ENCODE measurements around the gene TBC1D17. TPM values are rescaled to one million over a fixed set of nuclear protein-coding genes. Genes with fewer than 3 reads are reported as not detected.
"Not testable (repeated sequence)": the region's sequence is repeated elsewhere in the genome, so short reads cannot be mapped to it uniquely, and the experiment has no call there.

TBC1D17 gene
- total and polyA plus RNA-seq, 2 experiments from 2014 or later = 6.6 to 32.4 TPM

DNA sequence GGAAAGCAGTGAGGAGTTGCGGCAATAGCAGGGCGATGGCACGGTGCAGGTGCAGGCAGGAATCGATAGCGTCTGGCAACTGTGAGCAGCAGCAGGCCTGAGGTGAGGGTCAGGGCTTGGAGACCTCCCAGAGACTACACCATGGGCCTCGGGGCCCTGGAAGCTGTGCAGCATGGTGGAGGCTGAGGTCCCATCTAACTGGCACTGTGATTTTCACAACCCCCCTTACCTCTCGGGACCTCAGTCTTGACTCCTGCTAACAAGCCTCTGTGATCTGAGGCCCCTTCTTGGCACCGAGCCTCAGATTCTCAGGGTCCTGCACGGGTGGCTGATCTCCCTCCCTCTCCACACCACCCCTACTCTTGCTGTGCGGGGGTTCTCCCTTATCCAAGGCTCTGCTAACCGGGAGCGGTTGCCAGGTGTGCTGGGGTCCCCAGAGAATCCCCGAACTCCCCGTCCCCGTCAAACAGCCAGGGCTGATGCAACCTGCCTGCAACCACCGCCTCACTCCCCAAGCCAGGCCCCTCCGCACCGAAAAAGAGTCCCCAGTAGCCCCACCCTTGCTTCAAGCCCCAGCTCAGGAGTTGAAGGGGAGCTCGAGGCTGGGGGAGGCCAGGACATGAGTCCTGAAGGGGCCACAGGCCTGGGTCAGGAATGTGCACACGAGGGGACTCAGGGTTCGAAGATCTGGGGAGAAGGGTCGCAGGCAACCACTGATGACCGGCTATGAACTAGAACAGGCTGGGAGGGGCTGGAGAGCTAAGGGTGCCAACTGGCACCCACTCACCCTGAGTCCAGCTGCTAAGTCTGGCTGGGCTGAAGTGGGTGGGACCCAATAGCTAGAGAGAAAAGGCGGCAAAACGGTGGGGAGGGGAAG lies 46.7 kb downstream of the TBC1D17 start:
- Histone ChIP-seq H3K9ac (no peak overlapping the region), H3F3A (ENCODE audit: insufficient read depth) (peaks cover 16% of the 10 kb centered on the region), H3K4me3 (no peak overlapping the region), H4K20me1 (ENCODE audit: insufficient read depth) (no peaks in the 10 kb centered on the region), H3K4me1 (ENCODE audit: insufficient read depth) (peaks cover 19% of the 10 kb centered on the region), H2AFZ (no peak overlapping the region), H3K79me2 (ENCODE audit: insufficient read depth) (peaks cover 99% of the 10 kb centered on the region), H3K36me3 (ENCODE audit: low read depth) (peaks cover 7% of the 10 kb centered on the region; the same call in 1 of the 2 replicates), H3K9me2 (ENCODE audit: insufficient read depth) (no peaks in the 10 kb centered on the region), H3K4me2 (ENCODE audit: unreplicated experiment) (no peak overlapping the region), H3K27ac (no peak overlapping the region), H3K27me3 (replicated peaks; ENCODE audit: insufficient read depth) (no peaks in the 10 kb centered on the region), H3K9me3 (ENCODE audit: low read depth) (no peaks in the 10 kb centered on the region)
- in situ Hi-C loops (cut with MboI) = no loop called here
- TF ChIP-seq EZH2 (IDR thresholded peaks at IDR 0.05; ENCODE audit: insufficient read depth, poor library complexity, severe bottlenecking) (no peak), EZH2phosphoT487 (IDR thresholded peaks at IDR 0.05; ENCODE audit: insufficient read depth, low read depth) (no peak)
- WGBS, 2 experiments (ENCODE audit: low coverage in 1 of 2, low lambda C conversion rate in 2 of 2, missing lambda C conversion rate in 2 of 2) = 64% methylated on average over 25 of the region's 25 CpGs
- DNase-seq = no peak

- H2AFZ ChIP-seq; H4K20me1 ChIP-seq (ENCODE audit: insufficient read depth); H3K4me2 ChIP-seq (ENCODE audit: unreplicated experiment); H3K4me3 ChIP-seq; H3K27me3 ChIP-seq (replicated peaks; ENCODE audit: insufficient read depth); H3K9me3 ChIP-seq (ENCODE audit: low read depth); H3K9ac ChIP-seq; H3K36me3 ChIP-seq (ENCODE audit: low read depth); DNase-seq; H3K9me2 ChIP-seq (ENCODE audit: insufficient read depth); H3K27ac ChIP-seq: not testable (repeated sequence)
- H3K4me1 ChIP-seq (ENCODE audit: insufficient read depth) = peaks cover 19% of the 10 kb centered on the region
- in situ Hi-C loops (cut with MboI) = loop anchor here (25.0 kb wide), 1 partner anchor 212 kb away; no protein-coding TSS in a partner anchor
- H3F3A ChIP-seq (ENCODE audit: insufficient read depth) = peaks cover 16% of the 10 kb centered on the region
- H3K79me2 ChIP-seq (ENCODE audit: insufficient read depth) = peaks cover 93% of the 10 kb centered on the region
- 92 to 94% methylated on average over 13 of the region's 13 CpGs for WGBS, 2 experiments (ENCODE audit: low coverage in 1 of 2, low lambda C conversion rate in 2 of 2, missing lambda C conversion rate in 2 of 2)
Measured at GRCh38 chr19:49924881-49925210, 47.3 kb downstream of the TBC1D17 start.

GRCh38 chr19:49925486-49925885 lies 48.0 kb downstream of the TBC1D17 start:
- H3K36me3 ChIP-seq (ENCODE audit: low read depth) = peaks cover 7% of the 10 kb centered on the region; the same call in 1 of the 2 replicates
- H3K27me3 ChIP-seq (replicated peaks; ENCODE audit: insufficient read depth) = no peaks in the 10 kb centered on the region
- H3K4me3 ChIP-seq = no peak overlapping the region
- peaks cover 87% of the 10 kb centered on the region for H3K79me2 ChIP-seq (ENCODE audit: insufficient read depth)
- peaks cover 19% of the 10 kb centered on the region for H3K4me1 ChIP-seq (ENCODE audit: insufficient read depth)
- no peak for DNase-seq
- in situ Hi-C loops (cut with MboI) = loop anchor here (25.0 kb wide), 1 partner anchor 212 kb away; no protein-coding TSS in a partner anchor
- H3K9ac ChIP-seq = no peak overlapping the region
- H3K27ac ChIP-seq = no peak overlapping the region
- WGBS, 2 experiments (ENCODE audit: low coverage in 1 of 2, low lambda C conversion rate in 2 of 2, missing lambda C conversion rate in 2 of 2) = 96 to 98% methylated on average over 5 of the region's 5 CpGs
- TF ChIP-seq EZH2 (IDR thresholded peaks at IDR 0.05; ENCODE audit: insufficient read depth, poor library complexity, severe bottlenecking) = no peak
- no peak for TF ChIP-seq EZH2phosphoT487 (IDR thresholded peaks at IDR 0.05; ENCODE audit: insufficient read depth, low read depth)
- no peak overlapping the region for H3K4me2 ChIP-seq (ENCODE audit: unreplicated experiment)
- no peaks in the 10 kb centered on the region for H3K9me3 ChIP-seq (ENCODE audit: low read depth)
- H3F3A ChIP-seq (ENCODE audit: insufficient read depth) = peaks cover 16% of the 10 kb centered on the region
- no peak overlapping the region for H2AFZ ChIP-seq
- H3K9me2 ChIP-seq (ENCODE audit: insufficient read depth) = no peaks in the 10 kb centered on the region
- no peaks in the 10 kb centered on the region for H4K20me1 ChIP-seq (ENCODE audit: insufficient read depth)

DNA sequence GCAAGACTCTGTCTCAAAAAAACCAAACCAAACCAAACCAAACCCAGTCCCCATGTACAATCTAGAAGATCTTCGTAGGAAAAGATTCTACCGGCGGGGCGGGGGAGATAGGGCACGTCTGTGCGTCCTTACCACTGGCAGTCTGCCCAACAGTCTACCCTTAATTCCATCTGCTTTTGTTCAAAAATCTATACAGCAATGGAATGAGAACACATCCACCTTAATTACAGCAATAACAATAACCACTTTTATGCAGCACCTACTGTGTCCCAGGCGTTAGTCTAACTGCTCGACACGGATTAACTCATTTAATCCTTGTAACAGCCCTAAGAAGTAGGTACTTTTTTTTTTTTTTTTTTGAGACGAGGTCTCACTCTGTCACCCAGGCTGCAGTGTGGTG lies 49.0 kb downstream of the TBC1D17 start:
- in situ Hi-C loops (cut with MboI) = loop anchor here (25.0 kb wide), 1 partner anchor 211 kb away; no protein-coding TSS in a partner anchor

More for the DNA sequence above, 49.0 kb downstream of the TBC1D17 start:
- H3F3A ChIP-seq (ENCODE audit: insufficient read depth) = peaks cover 16% of the 10 kb centered on the region
- no peaks in the 10 kb centered on the region for H3K9me3 ChIP-seq (ENCODE audit: low read depth)
- no peak for TF ChIP-seq EZH2 (IDR thresholded peaks at IDR 0.05; ENCODE audit: insufficient read depth, poor library complexity, severe bottlenecking)
- no peak for TF ChIP-seq EZH2phosphoT487 (IDR thresholded peaks at IDR 0.05; ENCODE audit: insufficient read depth, low read depth)
- H3K27me3 ChIP-seq (replicated peaks; ENCODE audit: insufficient read depth) = no peaks in the 10 kb centered on the region
- peaks cover 7% of the 10 kb centered on the region; the same call in 1 of the 2 replicates for H3K36me3 ChIP-seq (ENCODE audit: low read depth)
- H3K9me2 ChIP-seq (ENCODE audit: insufficient read depth) = no peaks in the 10 kb centered on the region
- 87% methylated on average over 10 of the region's 10 CpGs for WGBS, 2 experiments (ENCODE audit: low coverage in 1 of 2, low lambda C conversion rate in 2 of 2, missing lambda C conversion rate in 2 of 2)
- no peak overlapping the region for H3K4me2 ChIP-seq (ENCODE audit: unreplicated experiment)
- H3K4me1 ChIP-seq (ENCODE audit: insufficient read depth) = peaks cover 19% of the 10 kb centered on the region
- H3K9ac ChIP-seq = no peak overlapping the region
- H2AFZ ChIP-seq = no peak overlapping the region
- no peak overlapping the region for H3K4me3 ChIP-seq
- DNase-seq = no peak
- H3K79me2 ChIP-seq (ENCODE audit: insufficient read depth) = peaks cover 76% of the 10 kb centered on the region
- no peaks in the 10 kb centered on the region for H4K20me1 ChIP-seq (ENCODE audit: insufficient read depth)
- H3K27ac ChIP-seq = no peak overlapping the region

All from GM23248 (cell line).